Muscle layer of colon (tissue), 2 donors: ENCODE measurements around the gene EPHA2.

Experiments used
- H3K27ac ChIP-seq: one replicate; pipeline ENCODE4 v1.7.0; 2013; ENCODE audit warnings: low read depth, mild to moderate bottlenecking, low read length, moderate library complexity
- H3K27me3 ChIP-seq, 2 donors: one replicate each; pipeline ENCODE4 v1.7.0; 2013; ENCODE audit warnings: low read length in 2 of 2, mild to moderate bottlenecking in 2 of 2; ENCODE audit not compliant: insufficient read depth in 2 of 2, control insufficient read depth in 1 of 2
- H3K36me3 ChIP-seq: one replicate; pipeline ENCODE4 v1.7.0; 2013; ENCODE audit warnings: mild to moderate bottlenecking, low read length; ENCODE audit not compliant: insufficient read depth
- H3K4me1 ChIP-seq: one replicate; pipeline ENCODE4 v1.7.0; 2013; ENCODE audit warnings: mild to moderate bottlenecking, low read length; ENCODE audit not compliant: insufficient read depth
- H3K4me3 ChIP-seq, 2 donors: one replicate each; pipeline ENCODE4 v1.7.0; 2013; ENCODE audit warnings: low read length in 2 of 2, low read depth in 1 of 2, mild to moderate bottlenecking in 1 of 2, moderate library complexity in 1 of 2
- H3K9ac ChIP-seq: one replicate; pipeline ENCODE4 v1.7.0; 2013; ENCODE audit warnings: low read length
- H3K9me3 ChIP-seq: one replicate; pipeline ENCODE4 v1.7.0; 2013; ENCODE audit warnings: mild to moderate bottlenecking, low read length
- donor health status: abdominal sarcoma.
- donor health status: Adenocarcinoma of cecum.

EPHA2 gene

GRCh38 chr1:16119504-16119903 is 36.4 kb downstream of the EPHA2 start:
- Histone ChIP-seq H3K4me1 (no peaks in the 10 kb centered on the region), H3K27ac (no peak overlapping the region)

GRCh38 chr1:16118706-16119105 is 37.2 kb downstream of the EPHA2 start:
- no peaks in the 10 kb centered on the region for H3K4me1 ChIP-seq
- H3K27me3 ChIP-seq, result no peaks in the 10 kb centered on the region
- H3K36me3 ChIP-seq, result no peaks in the 10 kb centered on the region
- H3K9ac ChIP-seq, result no peak overlapping the region
- no peaks in the 10 kb centered on the region for H3K9me3 ChIP-seq
- H3K4me3 ChIP-seq, result no peak overlapping the region
- no peak overlapping the region for H3K27ac ChIP-seq

More at GRCh38 chr1:16119504-16119903, 36.4 kb downstream of the EPHA2 start:
- H3K4me3 ChIP-seq, result no peak overlapping the region
- no peaks in the 10 kb centered on the region for H3K27me3 ChIP-seq
- no peaks in the 10 kb centered on the region for H3K36me3 ChIP-seq
- H3K9me3 ChIP-seq, result no peaks in the 10 kb centered on the region
- H3K9ac ChIP-seq, result no peak overlapping the region

GRCh38 chr1:16117936-16118335 is 37.9 kb downstream of the EPHA2 start:
- no peaks in the 10 kb centered on the region for H3K9me3 ChIP-seq
- H3K27me3 ChIP-seq, result no peaks in the 10 kb centered on the region
- no peak overlapping the region for H3K4me3 ChIP-seq
- no peaks in the 10 kb centered on the region for H3K4me1 ChIP-seq
- H3K9ac ChIP-seq, result no peak overlapping the region
- no peak overlapping the region for H3K27ac ChIP-seq
- H3K36me3 ChIP-seq, result no peaks in the 10 kb centered on the region

- Histone ChIP-seq H3K9me3 (no peaks in the 10 kb centered on the region), H3K4me1 (no peaks in the 10 kb centered on the region), H3K27me3 (no peaks in the 10 kb centered on the region), H3K36me3 (no peaks in the 10 kb centered on the region), H3K27ac (no peak overlapping the region), H3K4me3 (no peak overlapping the region), H3K9ac (no peak overlapping the region)
These were observed 38.5 kb downstream of the EPHA2 start for GRCh38 chr1:16117369-16117768.

- H3K36me3 ChIP-seq, result no peaks in the 10 kb centered on the region
- H3K27ac ChIP-seq, result no peak overlapping the region
- no peak overlapping the region for H3K4me3 ChIP-seq
- no peak overlapping the region for H3K9ac ChIP-seq
- H3K4me1 ChIP-seq, result no peaks in the 10 kb centered on the region
- no peaks in the 10 kb centered on the region for H3K27me3 ChIP-seq
- no peaks in the 10 kb centered on the region for H3K9me3 ChIP-seq
These were observed 39.2 kb downstream of the EPHA2 start for GRCh38 chr1:16116625-16117024.

DNA sequence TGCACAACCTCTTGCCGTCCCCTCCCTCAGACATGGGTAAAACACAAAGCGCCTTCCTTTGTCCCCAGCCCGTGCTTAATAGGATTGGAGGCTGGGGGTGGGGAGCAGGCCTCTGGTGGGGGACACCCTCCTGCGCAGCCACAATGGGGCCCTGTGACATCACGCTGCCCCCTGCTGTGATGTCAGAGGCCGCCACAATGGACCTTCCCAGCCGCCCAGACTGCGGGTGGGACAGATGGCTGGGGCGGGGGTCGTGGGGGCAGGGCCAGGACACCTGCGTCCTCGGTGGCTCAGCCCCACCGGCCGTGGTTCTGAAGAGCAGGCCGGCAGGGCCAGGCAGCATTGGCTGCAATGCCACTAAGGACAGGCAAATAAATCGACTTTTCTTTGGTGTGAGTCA is 39.9 kb downstream of the EPHA2 start:
- no peaks in the 10 kb centered on the region for H3K4me1 ChIP-seq

DNA sequence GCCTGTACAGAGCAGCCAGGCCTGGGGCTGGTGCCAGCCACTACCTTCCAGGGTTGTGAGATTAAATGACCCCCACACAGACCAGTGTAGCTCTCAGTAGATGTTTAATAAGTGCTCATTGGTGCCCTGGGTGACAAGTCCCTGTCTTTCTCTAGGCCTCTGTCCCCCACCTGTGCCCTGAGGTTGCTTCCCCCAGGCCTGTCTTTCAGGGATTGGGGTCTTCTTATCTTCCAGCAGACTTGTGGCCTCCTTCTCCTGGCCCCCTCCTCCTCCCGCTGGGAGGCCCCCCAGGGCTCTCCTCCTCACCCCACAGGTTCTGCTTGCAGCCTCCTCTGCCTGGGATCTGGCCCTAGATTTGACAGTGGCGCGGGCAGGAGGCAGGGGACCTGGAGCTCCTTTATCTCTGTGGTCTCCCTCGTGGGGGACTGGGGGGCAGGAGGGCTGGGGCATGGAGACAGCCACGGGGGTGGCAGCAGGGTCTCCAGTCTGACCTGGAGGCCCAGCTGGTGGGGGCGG is 40.3 kb downstream of the EPHA2 start:
- Histone ChIP-seq H3K4me1 (no peaks in the 10 kb centered on the region), H3K27me3 (no peaks in the 10 kb centered on the region), H3K27ac (no peak overlapping the region), H3K4me3 (no peak overlapping the region), H3K9me3 (no peaks in the 10 kb centered on the region), H3K36me3 (no peaks in the 10 kb centered on the region), H3K9ac (no peak overlapping the region)

More for the DNA sequence above, 39.9 kb downstream of the EPHA2 start:
- H3K4me3 ChIP-seq, result no peak overlapping the region
- H3K27ac ChIP-seq, result no peak overlapping the region
- H3K9me3 ChIP-seq, result no peaks in the 10 kb centered on the region
- no peaks in the 10 kb centered on the region for H3K27me3 ChIP-seq
- no peaks in the 10 kb centered on the region for H3K36me3 ChIP-seq
- no peak overlapping the region for H3K9ac ChIP-seq

DNA sequence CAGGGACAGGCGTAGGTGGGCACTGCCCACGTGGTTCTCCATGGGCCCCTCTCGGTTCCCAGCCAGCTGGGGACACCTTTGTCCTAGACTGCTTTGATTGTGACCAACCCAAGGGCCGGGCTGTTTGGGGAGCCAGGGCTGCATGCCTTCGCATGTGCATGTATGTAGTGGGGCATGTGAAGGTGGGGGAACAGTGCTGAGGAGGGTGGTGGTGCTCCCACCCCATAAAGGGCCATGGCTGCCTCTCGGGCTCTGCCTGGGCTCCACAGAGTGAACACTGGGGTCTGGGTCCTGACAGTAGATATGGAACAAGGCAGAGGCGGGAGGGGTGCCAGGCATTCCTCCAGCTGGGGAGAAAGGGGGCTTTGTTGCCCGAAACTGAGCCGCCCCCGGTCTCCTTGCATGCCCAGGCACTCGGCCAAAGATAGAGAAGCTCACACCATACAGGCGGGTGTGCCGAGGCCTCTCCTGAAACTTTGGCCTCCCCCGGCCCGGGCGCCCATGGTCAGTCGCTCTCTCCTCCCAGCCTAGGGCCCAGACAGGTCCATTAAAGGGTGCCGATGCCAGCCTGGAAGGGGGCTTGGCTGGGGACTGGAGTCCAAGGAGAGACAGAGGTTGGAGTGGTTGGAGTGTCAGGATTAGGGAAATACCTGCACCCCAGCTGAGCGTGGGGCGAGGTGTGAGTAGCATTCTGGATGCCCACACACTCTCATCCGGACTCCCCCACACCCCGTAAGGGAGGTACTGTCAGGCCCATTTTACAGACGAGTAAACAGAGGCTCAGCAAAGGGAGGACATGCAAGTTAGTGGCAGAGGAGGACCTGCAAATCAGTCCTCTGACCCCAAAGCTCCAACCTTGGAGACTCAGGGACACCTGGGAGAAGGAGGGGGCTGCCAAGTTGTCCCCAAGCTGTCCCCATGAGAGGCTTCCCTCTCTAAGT is 41.1 kb downstream of the EPHA2 start:
- no peaks in the 10 kb centered on the region for H3K9me3 ChIP-seq

GRCh38 chr1:16112596-16113555 is 43.0 kb downstream of the EPHA2 start:
- no peaks in the 10 kb centered on the region for H3K27me3 ChIP-seq
- no peaks in the 10 kb centered on the region for H3K4me1 ChIP-seq
- H3K36me3 ChIP-seq, result no peaks in the 10 kb centered on the region
- H3K9me3 ChIP-seq, result no peaks in the 10 kb centered on the region
- H3K9ac ChIP-seq, result no peak overlapping the region
- H3K27ac ChIP-seq, result no peak overlapping the region
- H3K4me3 ChIP-seq, result no peak overlapping the region

More for the DNA sequence above, 41.1 kb downstream of the EPHA2 start:
- H3K9ac ChIP-seq, result no peak overlapping the region
- no peak overlapping the region for H3K27ac ChIP-seq
- no peak overlapping the region for H3K4me3 ChIP-seq
- H3K27me3 ChIP-seq, result no peaks in the 10 kb centered on the region
- no peaks in the 10 kb centered on the region for H3K4me1 ChIP-seq
- H3K36me3 ChIP-seq, result no peaks in the 10 kb centered on the region

DNA sequence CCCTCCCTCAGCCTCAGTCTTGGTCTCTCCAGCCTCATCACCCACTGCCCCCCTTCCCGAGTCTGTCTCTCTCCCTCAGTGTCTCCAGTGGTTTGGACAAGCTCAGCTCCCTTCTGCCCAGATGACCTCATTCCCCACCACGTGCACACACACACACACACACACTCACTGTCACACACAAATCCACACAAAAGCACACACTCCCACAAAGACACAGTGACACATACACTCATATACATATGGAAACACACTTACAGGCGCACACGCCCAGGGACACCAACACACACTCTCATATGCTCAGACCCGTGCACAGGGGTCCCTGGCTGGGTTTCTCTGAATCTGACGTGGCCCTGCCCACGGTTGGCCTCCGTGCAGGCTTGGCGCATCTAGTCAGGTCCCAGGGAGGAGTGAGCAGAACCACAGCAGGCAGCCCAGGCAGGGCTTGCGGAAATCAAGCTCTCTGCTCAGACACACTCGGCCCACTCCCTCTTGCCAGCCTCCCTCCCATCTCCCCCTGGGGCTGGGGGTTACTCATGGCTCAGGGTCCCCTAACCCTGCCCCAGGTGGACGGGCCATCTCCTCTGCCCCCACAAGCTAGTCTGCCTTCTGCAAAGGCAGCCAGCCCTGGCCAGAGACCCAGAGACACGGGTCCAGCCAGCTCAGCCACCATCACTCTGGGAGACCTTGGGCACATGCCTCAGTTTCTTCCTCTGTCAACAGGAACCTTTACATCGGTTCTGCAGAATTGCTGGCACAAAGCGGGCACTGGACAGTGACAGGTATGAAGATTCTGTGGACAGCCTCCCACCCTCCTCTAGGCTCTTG is 43.9 kb downstream of the EPHA2 start:
- no peaks in the 10 kb centered on the region for H3K27me3 ChIP-seq
- H3K4me1 ChIP-seq, result no peaks in the 10 kb centered on the region
- no peak overlapping the region for H3K27ac ChIP-seq
- H3K36me3 ChIP-seq, result no peaks in the 10 kb centered on the region
- H3K9ac ChIP-seq, result no peak overlapping the region
- no peaks in the 10 kb centered on the region for H3K9me3 ChIP-seq
- no peak overlapping the region for H3K4me3 ChIP-seq
